ENCODE data around the gene TIGAR. TPM values are rescaled to one million over a fixed set of nuclear protein-coding genes. Genes with fewer than 3 reads are reported as not detected.

TIGAR gene
- total and polyA plus RNA-seq, 2 donors (not counting 3 experiments of a cell fraction or from before 2014, with no cell fraction given), result 5.6 to 31.2 TPM

DNA sequence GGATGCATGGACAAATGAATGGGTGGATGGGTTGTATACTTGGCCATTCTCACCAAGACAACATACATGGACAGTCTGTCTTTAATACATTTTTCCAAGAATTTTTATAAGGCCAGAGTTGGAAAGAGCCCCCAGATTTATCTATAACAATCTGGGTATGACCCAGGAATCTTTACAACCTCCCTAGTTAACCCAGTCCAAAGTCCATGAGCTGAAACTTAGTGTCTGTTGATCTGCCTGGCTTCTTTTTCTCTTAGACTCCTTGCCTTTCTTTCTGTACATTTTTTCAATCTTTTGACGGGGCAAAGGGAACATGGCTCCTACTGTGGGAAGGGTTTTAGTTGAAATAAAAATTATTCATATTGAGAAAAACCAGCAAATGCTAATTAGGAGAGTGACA lies 57.8 kb downstream of the TIGAR start:
- no peak overlapping the region for H3K27ac ChIP-seq (ENCODE audit: insufficient read depth, low read depth, low read length)
- ChIA-PET CTCF (interaction anchor here (1.2 to 2.2 kb wide), 2 partner anchors 10 to 102 kb away, joined by 4 to 5 read pairs; no protein-coding TSS in a partner anchor), POLR2A (no interaction called here)
- dilution Hi-C loops (cut with MboI; ENCODE audit: extremely low pct_ligation_motif_present, low sequenced_read_pairs), result no loop called here
- no peaks in the 10 kb centered on the region for H3K36me3 ChIP-seq (ENCODE audit: control insufficient read depth in 2 of 2, extremely low read depth in 1 of 2, insufficient read depth in 2 of 2, low read length in 2 of 2)
- TF ChIP-seq, protein P1, sequence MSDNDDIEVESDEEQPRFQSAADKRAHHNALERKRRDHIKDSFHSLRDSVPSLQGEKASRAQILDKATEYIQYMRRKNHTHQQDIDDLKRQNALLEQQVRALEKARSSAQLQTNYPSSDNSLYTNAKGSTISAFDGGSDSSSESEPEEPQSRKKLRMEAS (IDR thresholded peaks at IDR 0.05; ENCODE audit: insufficient read depth, insufficient read length), result no peak
- TF ChIP-seq GATA2 (IDR thresholded peaks at IDR 0.05; ENCODE audit: insufficient read depth, insufficient read length, low read depth, low read length), result no peak
- TF ChIP-seq MYC (IDR thresholded peaks at IDR 0.05; ENCODE audit: low read depth, low read length), result no peak
- no peak for TF ChIP-seq POLR2AphosphoS5 (IDR thresholded peaks at IDR 0.05; ENCODE audit: insufficient read depth, low read depth, low read length)
- TF ChIP-seq JUN (IDR thresholded peaks at IDR 0.05; ENCODE audit: borderline replicate concordance, insufficient read depth, insufficient read length, low read depth), result no peak
- TF ChIP-seq EZH2 (IDR thresholded peaks at IDR 0.05; ENCODE audit: borderline replicate concordance, low read depth, low read length, severe bottlenecking), result no peak
- TF ChIP-seq FOS (IDR thresholded peaks at IDR 0.05; ENCODE audit: borderline replicate concordance, insufficient read depth, low read length), result no peak
- TF ChIP-seq POLR2A (IDR thresholded peaks at IDR 0.05; ENCODE audit: low read depth, low read length), result no peak
- no peak for TF ChIP-seq CTCF (IDR thresholded peaks at IDR 0.05; ENCODE audit: extremely low read depth in 1 of 2, insufficient read depth in 1 of 2, low read depth in 1 of 2, low read length in 2 of 2)
- FAIRE-seq (no peak), DNase-seq (ENCODE audit: low read depth, low spot score) (no peak)
- H3K4me1 ChIP-seq (ENCODE audit: control insufficient read depth, extremely low read depth, insufficient read depth, low read length), result no peaks in the 10 kb centered on the region
- H3K9ac ChIP-seq (replicated peaks; ENCODE audit: extremely low read depth, insufficient read depth, low read length), result no peak overlapping the region
- no peaks in the 10 kb centered on the region for H4K20me1 ChIP-seq (replicated peaks; ENCODE audit: control insufficient read depth, extremely low read depth, insufficient read depth, low read length)
- H3K27me3 ChIP-seq (ENCODE audit: control insufficient read depth in 2 of 2, insufficient read depth in 2 of 2, low read length in 2 of 2), result peaks cover 1 to 5% of the 10 kb centered on the region in 2 experiments
- no peak overlapping the region for H3K4me2 ChIP-seq (ENCODE audit: insufficient read depth, low read length)
- H3K79me2 ChIP-seq (ENCODE audit: control insufficient read depth, insufficient read depth, low read length), result no peaks in the 10 kb centered on the region
- no peak overlapping the region for H3K4me3 ChIP-seq (replicated peaks in 1 of 3; ENCODE audit: insufficient read depth in 1 of 3, low read depth in 1 of 3, low read length in 3 of 3)
- no peaks in the 10 kb centered on the region for H3K9me3 ChIP-seq (replicated peaks; ENCODE audit: control insufficient read depth, insufficient read depth, low read length)
- H3K9me1 ChIP-seq (replicated peaks; ENCODE audit: control insufficient read depth, extremely low read depth, insufficient read depth, low read length), result no peaks in the 10 kb centered on the region
- H2AFZ ChIP-seq (ENCODE audit: low read depth, low read length), result no peak overlapping the region
- intact Hi-C loops (cut with micrococcal nuclease), result no loop called here
- no TSS peak for BruUV-seq (replicated peaks)
